HTERT RPE-1 (cell line): Measurements from ENCODE around the gene TSEN15.
"Not testable (repeated sequence)": the region's sequence is repeated elsewhere in the genome, so short reads cannot be mapped to it uniquely, and the experiment has no call there.

Source experiments
- in situ Hi-C: fragments of 300-500 bp; cut with MboI; formaldehyde crosslinking; loops from 4 replicates; pipeline ENCODE4 v1.14.3; 2020; ENCODE audit warnings: low sequenced_read_pairs

Gene TSEN15

DNA sequence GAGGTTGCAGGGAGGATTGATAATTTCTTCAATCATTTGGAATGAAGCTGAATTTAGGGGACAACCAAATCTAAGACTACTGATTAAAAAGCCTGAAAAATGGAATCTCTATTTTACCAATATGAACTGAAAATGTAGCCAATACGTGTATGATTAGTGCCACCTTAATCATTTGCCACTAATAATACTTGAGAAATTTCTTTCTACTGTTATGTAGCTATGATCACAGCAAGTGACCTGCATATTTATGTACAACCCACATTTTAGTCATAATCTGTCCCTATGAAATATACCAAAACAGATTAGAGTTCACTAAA lies 20.5 kb upstream of the TSEN15 start:
- in situ Hi-C loops = no loop called here

DNA sequence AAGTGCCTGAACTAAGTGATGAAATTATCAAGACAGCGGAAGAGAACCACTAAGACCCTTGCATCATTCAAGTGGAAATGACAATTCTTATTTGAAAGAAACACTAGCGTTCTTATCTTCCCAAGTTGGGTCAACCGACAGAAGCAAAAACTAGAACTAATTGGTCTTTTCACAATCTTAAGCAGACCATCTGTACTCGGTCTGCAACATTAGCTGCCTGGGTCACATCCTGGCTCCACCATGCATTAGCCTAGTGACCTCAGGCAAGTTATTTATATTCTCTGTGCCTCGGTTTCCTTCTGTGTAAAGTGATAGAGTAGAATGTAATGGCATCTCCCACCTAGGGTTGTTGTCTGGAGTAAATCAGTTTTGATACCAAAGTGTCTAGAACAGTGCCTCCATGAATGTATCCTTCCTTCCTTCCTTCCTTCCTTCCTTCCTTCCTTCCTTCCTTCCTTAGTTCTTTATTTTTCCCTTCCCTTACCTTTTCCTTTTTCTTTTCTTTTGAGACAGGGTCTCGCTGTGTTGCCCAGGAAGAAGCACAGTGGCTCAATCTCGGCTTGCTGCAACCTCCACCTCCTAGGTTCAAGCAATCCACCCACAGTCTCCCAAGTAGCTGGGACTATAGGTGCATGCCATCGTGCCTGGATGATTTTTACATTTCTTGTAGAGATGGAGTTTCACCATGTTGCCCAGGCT lies 20.0 kb upstream of the TSEN15 start:
- in situ Hi-C loops = no loop called here

DNA sequence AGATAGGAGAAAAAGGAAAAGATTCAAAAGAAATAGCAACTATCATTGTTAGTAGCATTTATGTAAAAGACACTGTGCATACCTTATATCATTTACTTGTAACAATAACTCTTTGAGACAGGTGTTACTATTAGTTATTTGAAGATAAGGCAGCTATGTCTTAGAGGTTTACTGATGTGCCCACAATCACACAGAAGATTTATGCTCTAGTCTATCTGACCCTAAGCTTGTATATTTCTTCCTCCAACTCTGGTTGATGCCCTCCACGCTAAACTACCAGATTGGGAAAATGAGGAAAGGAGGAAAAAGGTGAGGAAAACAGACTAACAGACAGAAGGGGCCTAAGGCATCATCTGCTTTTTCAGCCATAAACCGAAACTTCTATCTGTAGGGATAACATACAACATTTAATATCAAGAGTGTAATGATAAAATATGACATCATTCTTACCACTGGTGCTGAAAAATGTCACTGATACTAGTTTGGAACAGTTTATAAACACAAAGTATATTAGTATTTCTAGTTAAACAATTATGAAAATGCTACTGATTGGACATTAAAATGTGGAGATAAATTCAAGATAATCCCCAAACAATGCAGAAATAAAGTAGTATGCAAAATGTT lies 19.1 kb upstream of the TSEN15 start:
- in situ Hi-C loops = no loop called here

DNA sequence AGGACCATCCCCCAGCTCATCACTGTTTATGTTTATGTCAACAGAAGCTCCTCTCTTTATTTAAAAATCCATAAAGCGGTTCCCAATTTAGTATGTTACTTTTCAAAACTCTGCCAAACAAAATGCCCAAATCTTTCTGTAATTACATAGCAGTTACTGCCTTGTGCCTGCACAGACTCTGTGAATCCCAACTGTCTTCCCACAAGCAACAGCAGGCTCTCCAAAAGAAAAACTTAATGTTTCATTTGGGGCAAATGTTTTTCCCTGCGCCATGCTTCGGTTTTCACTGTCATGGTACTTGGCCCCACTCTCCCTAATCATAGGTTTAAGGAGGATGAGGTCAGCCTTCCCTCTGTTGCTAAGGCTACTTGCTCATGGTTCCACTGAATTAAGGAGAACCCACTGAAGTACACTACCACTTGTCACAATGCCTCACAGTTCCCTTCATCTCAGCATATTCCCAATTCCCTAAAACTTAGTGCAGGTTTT lies 18.6 kb upstream of the TSEN15 start:
- in situ Hi-C loops = no loop called here

DNA sequence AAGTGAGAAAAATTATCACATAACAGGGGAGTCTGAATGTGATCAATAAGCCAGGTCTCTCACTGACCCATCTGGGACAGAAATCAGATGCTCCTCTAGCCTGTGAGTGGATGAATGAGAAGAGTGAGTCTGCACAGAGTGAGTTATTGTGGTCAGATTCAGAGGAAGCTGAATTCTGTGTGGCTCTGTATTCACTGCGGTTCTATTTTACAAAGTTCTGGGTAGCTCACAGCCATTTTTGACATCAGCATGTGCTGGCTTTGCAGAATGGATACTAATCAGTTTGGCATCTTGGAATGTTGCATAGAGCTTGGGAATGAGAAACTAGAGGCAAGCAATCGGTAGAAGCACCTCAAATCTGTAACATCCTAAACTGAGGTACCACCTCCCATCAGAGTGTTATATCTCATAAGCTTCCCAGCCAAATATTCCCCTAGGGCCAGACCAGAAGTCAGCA lies 17.8 kb upstream of the TSEN15 start:
- in situ Hi-C loops = no loop called here

DNA sequence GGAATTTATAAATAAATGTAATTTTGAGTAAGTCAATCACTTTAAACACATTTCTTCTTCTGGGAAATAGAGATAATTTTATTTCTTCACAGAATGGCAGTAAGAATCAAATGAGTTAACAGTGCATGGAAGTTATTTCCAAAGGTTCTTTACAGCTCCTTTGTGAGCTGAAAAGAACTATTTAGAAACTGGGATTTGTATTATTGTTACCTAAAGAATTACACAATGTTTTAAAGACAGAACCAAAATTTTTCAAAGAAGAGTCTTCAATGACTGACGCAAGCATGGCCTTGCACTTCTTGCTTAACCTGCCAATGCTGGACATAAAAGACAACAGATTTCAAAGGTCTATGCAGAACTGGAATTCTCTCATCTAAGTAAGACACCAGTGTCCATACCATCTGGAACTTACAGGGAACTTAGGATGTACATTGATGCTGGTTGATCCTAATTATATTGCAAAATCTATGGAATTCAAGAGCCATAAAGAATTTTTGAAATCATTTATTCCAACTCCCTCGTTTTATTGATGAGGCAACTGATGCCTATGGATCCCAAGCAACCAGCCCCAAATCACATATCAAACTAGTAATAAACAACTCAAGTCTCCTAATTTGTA lies 16.7 kb upstream of the TSEN15 start:
- in situ Hi-C loops = no loop called here

DNA sequence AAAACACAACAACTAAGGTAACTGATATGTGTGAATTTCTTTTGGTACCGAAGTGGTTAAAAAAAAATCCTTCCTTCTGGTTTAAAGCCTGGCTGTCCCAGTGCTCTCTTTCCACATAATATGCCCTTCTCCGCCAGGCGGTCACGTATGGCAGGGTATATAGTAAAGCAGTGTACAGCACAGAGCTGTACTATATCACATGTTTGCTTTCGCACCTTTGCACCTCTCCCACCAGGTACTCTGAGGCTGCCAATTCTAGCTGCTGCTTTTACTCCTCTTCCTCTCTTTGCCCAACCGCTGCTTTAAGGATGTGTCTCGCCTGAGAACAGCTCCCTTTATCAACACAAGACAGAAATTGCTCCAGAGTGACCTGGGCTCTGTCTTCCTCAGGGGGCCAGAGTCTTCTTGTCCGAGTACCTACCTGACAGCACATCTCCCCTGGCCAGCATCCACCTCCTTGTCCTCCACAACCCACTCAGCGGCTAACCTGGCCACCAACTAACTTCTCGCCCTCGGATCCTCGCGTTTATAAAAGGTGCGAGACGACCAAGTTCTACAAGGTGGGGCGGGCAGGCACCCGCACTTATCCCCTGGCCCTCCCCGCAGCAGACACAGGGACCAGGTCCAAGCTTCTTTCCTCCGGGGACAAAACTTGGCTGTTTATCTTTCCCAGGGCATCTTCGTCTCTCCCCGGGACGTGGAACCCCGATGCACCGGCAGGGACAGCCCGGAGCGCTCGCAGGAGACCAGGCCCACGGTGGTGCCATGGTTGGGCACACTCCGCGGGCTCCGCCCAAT lies 15.6 kb upstream of the TSEN15 start:
- in situ Hi-C loops = no loop called here

DNA sequence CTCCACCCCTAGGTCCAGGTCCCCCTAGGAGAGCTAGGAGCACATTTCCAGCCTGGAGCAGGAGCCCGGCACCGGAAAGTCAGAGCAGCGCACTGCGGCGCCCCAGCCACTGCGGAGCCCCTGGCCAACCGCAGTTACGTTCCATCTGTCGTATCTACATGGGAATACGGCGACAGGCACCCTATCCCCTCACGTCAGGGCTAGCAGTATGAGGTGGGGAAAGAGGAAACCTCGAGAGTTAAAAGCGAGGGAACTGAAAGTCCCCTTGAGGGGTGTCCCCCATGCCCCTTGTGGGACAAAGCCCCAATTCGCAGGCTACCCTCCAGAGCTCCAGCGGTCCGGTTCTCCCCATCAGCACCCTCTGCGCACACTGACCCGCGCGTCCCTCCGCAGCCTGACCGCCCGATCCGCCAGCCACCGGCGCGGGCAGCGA lies 15.0 kb upstream of the TSEN15 start:
- in situ Hi-C loops = no loop called here

DNA sequence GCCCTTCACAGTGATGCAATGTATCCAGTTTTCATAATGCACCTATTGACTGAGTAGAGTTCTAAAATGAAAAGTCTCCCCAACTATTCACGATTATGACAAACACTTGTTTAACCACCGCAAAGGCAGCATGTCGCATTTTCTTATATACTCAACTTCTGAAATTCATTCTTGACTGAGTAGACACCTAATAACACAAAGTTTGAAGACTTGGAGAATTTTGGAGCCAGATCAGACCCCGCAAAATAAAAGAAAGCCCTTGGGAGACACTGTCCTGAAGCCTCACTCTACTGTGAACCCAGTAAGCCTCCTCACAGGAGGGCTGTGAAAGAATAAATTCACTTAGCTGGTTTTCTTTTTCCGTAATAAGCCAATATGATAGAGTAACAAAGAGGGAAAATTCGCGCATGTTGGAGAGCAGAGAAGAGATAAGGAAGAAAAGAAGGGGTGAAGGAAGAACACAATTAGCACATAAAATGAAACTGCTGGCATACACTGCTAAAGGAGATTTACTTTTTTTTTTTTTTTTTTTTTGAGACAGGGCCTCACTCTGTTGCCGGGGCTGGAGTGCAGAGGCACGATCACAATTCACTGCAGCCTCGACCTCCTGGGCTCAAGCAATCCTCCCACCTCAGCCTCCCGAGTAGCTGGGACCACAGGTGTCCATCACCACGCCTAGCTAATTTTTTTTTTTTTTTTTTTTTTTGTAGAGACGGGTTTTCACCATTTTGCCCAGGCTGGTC lies 13.5 kb upstream of the TSEN15 start:
- in situ Hi-C loops = no loop called here

DNA sequence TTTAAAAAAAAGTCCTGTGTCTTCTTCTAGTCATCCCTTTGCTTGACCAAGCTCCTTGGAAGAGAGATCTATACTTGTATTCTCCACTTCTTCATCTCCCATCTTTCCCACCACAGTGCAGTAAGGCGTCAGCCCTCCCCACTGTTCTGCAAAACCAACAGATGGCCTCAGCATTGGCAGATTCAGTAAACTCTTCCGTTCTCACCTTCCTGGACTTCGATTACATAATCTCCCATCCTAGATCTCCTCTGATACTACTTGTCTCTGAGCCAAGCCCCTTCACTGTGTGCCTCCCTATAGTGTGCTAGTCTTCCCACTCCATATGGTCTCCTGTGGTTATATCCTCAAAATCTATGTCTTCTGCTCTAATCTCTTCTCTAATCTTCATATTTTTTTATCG lies 12.4 kb upstream of the TSEN15 start:
- in situ Hi-C loops = no loop called here

DNA sequence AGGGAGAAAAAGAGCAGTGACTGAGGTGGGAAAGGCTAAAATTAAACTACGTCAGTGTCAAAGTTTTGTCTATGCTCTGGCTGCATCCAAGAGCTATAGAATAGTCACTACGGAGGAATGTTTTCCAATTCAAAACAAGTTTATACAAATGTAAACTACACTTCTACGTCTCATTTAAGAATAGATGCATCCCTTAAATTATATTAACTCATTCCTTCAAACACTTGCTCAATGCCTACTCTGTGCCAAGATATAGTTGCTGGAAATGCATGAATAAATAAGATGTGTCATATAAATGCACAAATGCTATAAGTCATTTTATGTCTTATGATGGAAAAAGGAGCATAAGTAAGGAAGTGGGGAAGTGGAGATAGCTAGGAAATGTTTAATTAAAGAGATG lies 9.8 kb upstream of the TSEN15 start:
- in situ Hi-C loops = no loop called here

DNA sequence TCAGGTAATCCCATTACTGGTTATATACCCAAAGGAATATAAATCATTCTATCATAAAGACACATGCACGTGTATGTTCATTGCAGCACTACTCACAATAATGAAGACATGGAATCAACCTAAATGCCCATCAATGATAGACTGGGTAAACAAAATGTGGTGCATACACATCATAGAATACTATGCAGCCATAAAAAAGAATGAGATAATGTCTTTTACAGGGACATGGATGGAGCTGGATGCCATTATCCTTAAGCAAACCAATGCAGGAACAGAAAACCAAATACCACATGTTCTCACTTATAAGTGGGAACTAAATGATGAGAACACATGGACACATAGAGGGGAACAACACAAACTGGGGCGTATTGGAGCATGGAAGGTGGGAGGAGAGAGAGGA lies 8.2 kb upstream of the TSEN15 start:
- in situ Hi-C loops = not testable (repeated sequence)

DNA sequence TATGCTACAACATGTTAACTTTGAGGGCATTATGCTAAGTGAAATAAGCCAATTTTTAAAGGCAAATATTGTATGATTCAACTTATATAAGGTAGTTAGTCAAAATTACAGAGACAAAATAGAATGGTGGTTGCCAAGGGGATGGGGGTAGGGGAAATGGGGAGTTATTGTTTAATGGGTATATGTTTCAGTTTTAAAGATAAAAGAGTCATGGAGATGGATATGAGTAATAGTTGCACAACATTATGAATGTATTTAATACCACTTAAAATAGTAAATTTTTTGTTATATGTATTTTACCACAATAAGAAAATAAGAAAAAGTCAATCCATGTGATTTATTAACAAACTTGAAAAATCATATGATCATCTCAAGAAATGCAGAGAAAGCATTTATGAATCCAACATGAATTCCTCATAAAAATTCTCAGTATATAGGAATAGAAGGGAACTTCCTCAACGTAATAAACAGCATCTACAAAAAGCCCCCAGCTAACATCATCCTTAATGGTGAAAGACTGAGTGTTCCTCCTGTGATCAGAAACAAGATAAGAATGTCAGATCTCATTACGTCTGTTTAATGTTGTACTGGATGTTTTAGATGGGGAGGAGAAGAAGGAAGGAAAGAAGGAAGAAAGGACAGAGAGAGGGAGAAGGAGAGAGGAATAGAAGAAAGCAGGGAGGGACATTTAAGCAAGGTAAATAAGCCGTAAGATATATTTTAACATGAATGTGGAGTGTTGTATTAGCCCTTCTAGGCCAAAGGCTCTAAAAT lies 6.7 kb upstream of the TSEN15 start:
- in situ Hi-C loops = no loop called here

DNA sequence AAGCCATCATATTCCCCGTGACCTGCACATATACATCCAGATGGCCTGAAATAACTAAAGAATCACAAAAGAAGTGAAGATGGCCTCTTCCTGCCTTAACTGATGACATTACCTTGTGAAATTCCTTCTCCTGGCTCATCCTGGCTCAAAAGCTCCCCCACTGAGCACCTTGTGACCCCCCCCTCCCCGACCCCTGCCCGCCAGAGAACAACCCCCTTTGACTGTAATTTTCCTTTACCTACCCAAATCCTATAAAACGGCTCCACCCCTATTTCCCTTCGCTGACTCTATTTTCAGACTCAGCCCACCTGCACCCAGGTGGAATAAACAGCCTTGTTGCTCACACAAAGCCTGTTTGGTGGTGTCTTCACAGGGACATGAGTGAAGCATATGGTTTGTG lies 4.0 kb upstream of the TSEN15 start:
- in situ Hi-C loops = not testable (repeated sequence)

DNA sequence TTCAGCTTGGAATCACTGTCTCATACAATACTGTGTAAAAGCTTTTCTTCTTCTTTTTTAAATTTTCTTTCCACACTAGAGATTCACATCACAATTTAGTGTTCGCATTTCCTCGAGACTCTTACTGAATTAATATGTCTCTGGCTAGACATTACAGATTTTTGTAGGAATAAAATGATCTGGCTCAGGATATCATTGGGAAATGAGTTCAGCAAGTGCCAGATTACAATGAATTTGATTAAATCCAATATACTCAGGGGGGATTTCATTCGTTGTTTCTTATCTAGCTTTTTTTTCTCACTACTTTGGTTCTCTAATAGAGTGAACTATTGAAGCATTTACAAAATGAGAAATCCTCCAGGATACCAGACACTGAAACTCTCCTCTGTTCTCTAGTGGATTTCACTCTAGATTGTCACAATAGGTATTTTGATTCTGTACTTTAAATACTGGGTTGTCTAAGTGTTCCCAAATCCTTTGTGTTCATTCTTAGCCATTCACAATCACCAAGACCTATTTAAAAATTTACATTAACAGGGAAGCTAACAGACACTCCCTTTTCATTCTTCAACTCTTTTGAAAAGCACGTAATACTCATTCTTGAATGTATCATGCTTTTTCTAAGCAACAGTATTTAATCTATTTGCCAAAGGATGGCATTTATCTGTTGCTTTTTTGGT lies 2.8 kb upstream of the TSEN15 start:
- in situ Hi-C loops = no loop called here

DNA sequence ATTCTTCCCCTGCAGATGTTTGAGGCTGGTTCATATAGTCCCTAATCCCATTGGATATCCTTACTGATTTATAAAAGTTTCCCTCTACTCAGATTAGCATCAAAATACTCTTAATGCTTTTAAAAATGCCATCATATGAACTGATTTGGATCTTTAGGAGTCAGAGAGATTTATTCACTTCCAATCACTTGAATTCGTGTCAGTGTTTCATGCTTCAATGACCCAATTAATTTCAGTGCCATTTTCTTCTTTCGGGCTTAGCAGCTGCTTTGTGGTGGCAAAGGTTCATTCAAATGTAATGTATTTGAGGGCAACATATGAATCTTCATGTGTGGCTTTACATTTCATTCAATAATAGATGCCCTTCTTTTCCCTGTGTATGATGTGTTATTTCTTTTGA lies 2.2 kb upstream of the TSEN15 start:
- in situ Hi-C loops = no loop called here

DNA sequence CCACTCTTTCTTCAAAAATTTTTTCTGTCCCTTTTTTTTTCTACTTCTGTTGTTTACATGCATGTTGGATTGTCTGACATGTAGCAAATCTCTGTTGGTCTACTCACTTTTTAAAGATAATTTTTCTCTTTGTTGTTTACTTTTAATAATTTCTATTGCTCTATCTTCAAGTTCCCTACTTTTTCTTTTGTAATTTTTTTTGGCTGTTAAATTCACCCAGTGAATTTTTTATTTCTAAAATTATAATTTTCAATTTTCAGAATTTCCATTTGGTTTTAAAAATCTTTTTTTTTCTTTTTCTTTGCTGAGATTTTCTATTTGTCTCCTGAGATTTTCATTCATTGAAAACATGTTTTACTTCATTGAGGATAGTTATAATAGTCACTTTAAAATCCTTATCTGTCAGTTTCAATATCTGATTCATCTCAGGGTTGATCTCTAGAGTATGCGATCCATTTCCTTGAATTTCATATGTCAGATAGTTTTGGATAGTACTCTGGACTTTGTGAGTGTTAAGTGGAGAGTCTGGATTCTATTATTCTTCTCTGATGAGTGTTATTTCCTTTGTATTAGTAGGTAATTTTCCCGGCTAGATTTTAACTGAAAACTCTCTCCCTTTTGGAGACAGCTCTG lies 1.6 kb upstream of the TSEN15 start:
- in situ Hi-C loops = no loop called here

DNA sequence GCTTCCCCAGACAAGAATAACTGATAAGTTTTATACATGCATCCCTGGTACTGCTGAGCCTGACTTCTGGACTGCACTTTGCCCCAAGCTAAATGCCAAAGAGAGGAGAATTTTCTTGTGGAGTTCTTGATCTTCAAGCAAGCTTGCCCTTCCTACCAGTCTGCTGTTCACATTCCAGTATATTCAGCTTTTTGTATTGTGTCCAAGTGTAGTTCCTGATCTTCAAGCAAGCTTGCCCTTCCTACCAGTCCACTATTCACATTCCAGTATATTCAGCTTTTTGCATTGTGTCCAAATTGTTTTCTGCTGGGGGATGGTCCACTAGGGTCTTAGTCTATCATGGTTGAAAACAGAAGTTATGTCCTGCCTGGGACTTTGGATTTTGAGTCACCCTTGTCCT lies 894 bp upstream of the TSEN15 start:
- in situ Hi-C loops = no loop called here

DNA sequence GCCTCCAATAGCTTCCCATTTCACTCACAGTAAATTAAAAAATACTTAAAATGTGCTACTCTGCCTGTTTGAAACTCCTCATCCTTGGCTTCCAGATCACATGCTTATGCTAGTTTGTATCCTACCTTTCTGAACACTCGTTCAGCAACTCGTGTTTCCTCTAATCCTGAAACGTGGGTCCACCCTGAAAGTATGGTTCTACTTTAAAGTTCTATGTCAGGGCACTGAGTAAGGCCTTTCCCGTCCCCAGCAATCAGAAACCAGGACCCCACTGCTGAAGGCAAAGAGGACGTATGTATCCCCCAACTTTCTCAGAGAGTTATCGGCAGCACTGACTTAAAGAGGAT lies 419 bp upstream of the TSEN15 start:
- in situ Hi-C loops = no loop called here
